ENCODE results near the gene KCNQ2. TPM values are rescaled to one million over a fixed set of nuclear protein-coding genes. Genes with fewer than 3 reads are reported as not detected.

KCNQ2 gene
- total and polyA plus RNA-seq, 2 experiments from 2014 or later, result 68.5 to 92.4 TPM

- peaks cover 3% of the 10 kb centered on the region; the same call in 2 of the 3 replicates for H3K36me3 Mint-ChIP-seq (ENCODE audit: low read depth)
- peaks cover 14% of the 10 kb centered on the region for H4K20me1 ChIP-seq (replicated peaks; ENCODE audit: insufficient read depth)
- H3K27me3 ChIP-seq (ENCODE audit: insufficient read depth), result no peaks in the 10 kb centered on the region
- H3K4me1 ChIP-seq (ENCODE audit: insufficient read depth), result peaks cover 13% of the 10 kb centered on the region; the same call in 1 of the 2 replicates
- H3K79me2 ChIP-seq (replicated peaks; ENCODE audit: insufficient read depth), result peaks cover 49% of the 10 kb centered on the region
- H2AFZ ChIP-seq, result no peak overlapping the region
- H3K9me2 ChIP-seq (ENCODE audit: insufficient read depth), result no peaks in the 10 kb centered on the region
- no peak overlapping the region for H3K27ac Mint-ChIP-seq
- H3F3A ChIP-seq (replicated peaks; ENCODE audit: low read depth), result no peaks in the 10 kb centered on the region; the same call in 1 of the 2 replicates
- DNase-seq (ENCODE audit: low spot score) (no peak), ATAC-seq (peak; percentile 8; the same call in 2 of the 3 replicates)
- H3K36me3 ChIP-seq (ENCODE audit: insufficient read depth), result no peaks in the 10 kb centered on the region
- TF ChIP-seq REST (IDR thresholded peaks at IDR 0.05; ENCODE audit: unreplicated experiment), result no peak
- no peak for TF ChIP-seq POLR2AphosphoS5 (IDR thresholded peaks at IDR 0.05; ENCODE audit: low read depth)
- TF ChIP-seq ZNF114 (CRISPR knock-in tag; IDR thresholded peaks at IDR 0.05), result no peak
- TF ChIP-seq ETS1 (IDR thresholded peaks at IDR 0.05), result no peak
- TF ChIP-seq ZNF331 (CRISPR knock-in tag; IDR thresholded peaks at IDR 0.05; ENCODE audit: low read depth), result no peak
- TF ChIP-seq STAT1 (IDR thresholded peaks at IDR 0.05; ENCODE audit: unreplicated experiment), result no peak
- TF ChIP-seq ZNF462 (CRISPR knock-in tag; IDR thresholded peaks at IDR 0.05), result no peak
- TF ChIP-seq EZH2phosphoT487 (IDR thresholded peaks at IDR 0.05; ENCODE audit: unreplicated experiment), result no peak
- no peak for TF ChIP-seq CTCF (conservative IDR thresholded peaks at IDR 0.05; ENCODE audit: low read depth in 2 of 2)
- no peak for TF ChIP-seq CREB1 (CRISPR knock-in tag; IDR thresholded peaks at IDR 0.05; ENCODE audit: low read depth)
- TF ChIP-seq EZH2 (IDR thresholded peaks at IDR 0.05; ENCODE audit: low read depth, unreplicated experiment), result no peak
- TF ChIP-seq JUNB (IDR thresholded peaks at IDR 0.05; ENCODE audit: unreplicated experiment), result no peak
- TF ChIP-seq NANOG (IDR thresholded peaks at IDR 0.05; ENCODE audit: borderline replicate concordance), result no peak
- H3K4me3 Mint-ChIP-seq, result no peak overlapping the region
- H3K4me3 ChIP-seq, result no peak overlapping the region
- H3K4me1 Mint-ChIP-seq, result peaks cover 40% of the 10 kb centered on the region
- H3K4me2 ChIP-seq, result no peak overlapping the region
- peaks cover 19% of the 10 kb centered on the region for H3K27me3 Mint-ChIP-seq (ENCODE audit: insufficient read depth, low read depth, poor library complexity)
- no peak overlapping the region for H3K27ac ChIP-seq (ENCODE audit: low read depth)
- no peaks in the 10 kb centered on the region for H3K9me3 Mint-ChIP-seq
Measured at GRCh38 chr20:63449796-63450730, 22.4 kb downstream of the KCNQ2 start.

All from GM23338 (cell line).